ENCODE measurements around the gene SCNN1G. TPM values are rescaled to one million over a fixed set of nuclear protein-coding genes. Genes with fewer than 3 reads are reported as not detected.
A peak's percentile ranks its signal among the peaks of the same experiment; 100 is the strongest.

SCNN1G gene
- total and polyA plus RNA-seq, 2 of the 13 experiments (the other 11 are each of a cell fraction or from before 2014, with no cell fraction given) = not detected

DNA sequence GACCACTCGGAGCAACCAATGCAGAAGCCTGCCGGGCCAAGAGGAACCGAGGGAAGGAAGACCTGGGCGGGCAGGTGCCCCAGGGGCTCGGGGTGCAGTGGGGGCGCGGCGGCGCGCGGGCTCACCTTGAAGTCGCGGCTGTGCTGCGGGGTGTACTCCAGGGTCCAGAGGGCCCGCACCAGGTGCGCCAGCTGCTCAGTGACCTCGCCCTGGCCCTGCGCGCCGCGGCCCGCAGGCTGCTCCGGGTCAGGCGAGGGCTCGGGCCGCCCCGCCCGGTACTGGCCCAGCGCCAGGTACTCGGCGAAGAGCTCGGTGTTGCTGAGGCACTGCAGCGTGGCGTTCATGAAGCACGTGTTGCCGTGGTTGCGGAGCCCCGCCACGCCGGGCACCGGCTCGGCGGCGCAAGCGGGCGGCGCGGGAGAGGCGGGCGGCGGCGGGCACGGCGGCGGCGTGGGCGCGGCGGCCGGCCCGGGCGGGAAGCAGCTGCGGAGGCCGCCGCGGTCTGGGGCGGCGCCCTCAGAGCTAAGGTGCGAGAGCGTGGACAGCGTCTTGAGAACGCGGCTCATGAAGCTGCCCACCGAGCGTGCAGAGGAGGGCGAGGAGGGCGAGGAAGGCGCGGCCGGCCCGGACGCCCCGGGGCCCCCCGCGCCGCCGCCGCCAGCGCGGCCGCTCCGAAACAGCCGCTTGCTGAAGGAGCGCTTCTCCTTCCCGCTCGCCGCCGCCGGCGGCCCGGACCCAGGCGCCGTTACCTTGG is 33.9 kb upstream of the SCNN1G start (continued):
- TF ChIP-seq KDM5A (IDR thresholded peaks at IDR 0.05; ENCODE audit: borderline replicate concordance, low read length) = peak; percentile 56; the same call in 1 of the 2 replicates
- TF ChIP-seq FOXO1 (CRISPR knock-in tag; IDR thresholded peaks at IDR 0.05) = peak; percentile 59; the same call in 1 of the 2 replicates
- 0 out of 2 replicates have a peak, but pooled peaks have one; percentile 20 for TF ChIP-seq MIER3 (CRISPR knock-in tag; IDR thresholded peaks at IDR 0.05; ENCODE audit: borderline replicate concordance)
- no peak for TF ChIP-seq JUNB (CRISPR knock-in tag; IDR thresholded peaks at IDR 0.05; ENCODE audit: borderline replicate concordance)
- TF ChIP-seq, protein P1, sequence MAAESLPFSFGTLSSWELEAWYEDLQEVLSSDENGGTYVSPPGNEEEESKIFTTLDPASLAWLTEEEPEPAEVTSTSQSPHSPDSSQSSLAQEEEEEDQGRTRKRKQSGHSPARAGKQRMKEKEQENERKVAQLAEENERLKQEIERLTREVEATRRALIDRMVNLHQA (CRISPR knock-in tag; IDR thresholded peaks at IDR 0.05) = no peak
- TF ChIP-seq JUND (CRISPR knock-in tag; IDR thresholded peaks at IDR 0.05) = peak; percentile 42; the same call in 1 of the 2 replicates
- 0 out of 2 replicates have a peak, but pooled peaks have one; percentile 79 for TF ChIP-seq THYN1 (CRISPR knock-in tag; IDR thresholded peaks at IDR 0.05; ENCODE audit: borderline replicate concordance, low read depth)
- TF ChIP-seq ELF1 (CRISPR knock-in tag; IDR thresholded peaks at IDR 0.05) = no peak
- no peak for TF ChIP-seq ZNF510 (CRISPR knock-in tag; IDR thresholded peaks at IDR 0.05; ENCODE audit: low read depth)
- TF ChIP-seq ZNF567 (CRISPR knock-in tag; IDR thresholded peaks at IDR 0.05; ENCODE audit: borderline replicate concordance) = 0 out of 2 replicates have a peak, but pooled peaks have one; percentile 56
- TF ChIP-seq CBX1 (IDR thresholded peaks at IDR 0.05; ENCODE audit: low read depth) = peak; percentile 59
- peak; percentile 83 for TF ChIP-seq KLF12 (CRISPR knock-in tag; IDR thresholded peaks at IDR 0.05; ENCODE audit: borderline replicate concordance)
- TF ChIP-seq ZNF317 (CRISPR knock-in tag; IDR thresholded peaks at IDR 0.05) = no peak
- no peak for TF ChIP-seq NPAS2 (CRISPR knock-in tag; IDR thresholded peaks at IDR 0.05; ENCODE audit: borderline replicate concordance)
- TF ChIP-seq, protein P2, sequence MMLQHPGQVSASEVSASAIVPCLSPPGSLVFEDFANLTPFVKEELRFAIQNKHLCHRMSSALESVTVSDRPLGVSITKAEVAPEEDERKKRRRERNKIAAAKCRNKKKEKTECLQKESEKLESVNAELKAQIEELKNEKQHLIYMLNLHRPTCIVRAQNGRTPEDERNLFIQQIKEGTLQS (CRISPR knock-in tag; IDR thresholded peaks at IDR 0.05) = peak; percentile 59; the same call in 1 of the 2 replicates
- TF ChIP-seq, protein P3, sequence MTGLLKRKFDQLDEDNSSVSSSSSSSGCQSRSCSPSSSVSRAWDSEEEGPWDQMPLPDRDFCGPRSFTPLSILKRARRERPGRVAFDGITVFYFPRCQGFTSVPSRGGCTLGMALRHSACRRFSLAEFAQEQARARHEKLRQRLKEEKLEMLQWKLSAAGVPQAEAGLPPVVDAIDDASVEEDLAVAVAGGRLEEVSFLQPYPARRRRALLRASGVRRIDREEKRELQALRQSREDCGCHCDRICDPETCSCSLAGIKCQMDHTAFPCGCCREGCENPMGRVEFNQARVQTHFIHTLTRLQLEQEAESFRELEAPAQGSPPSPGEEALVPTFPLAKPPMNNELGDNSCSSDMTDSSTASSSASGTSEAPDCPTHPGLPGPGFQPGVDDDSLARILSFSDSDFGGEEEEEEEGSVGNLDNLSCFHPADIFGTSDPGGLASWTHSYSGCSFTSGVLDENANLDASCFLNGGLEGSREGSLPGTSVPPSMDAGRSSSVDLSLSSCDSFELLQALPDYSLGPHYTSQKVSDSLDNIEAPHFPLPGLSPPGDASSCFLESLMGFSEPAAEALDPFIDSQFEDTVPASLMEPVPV (CRISPR knock-in tag; IDR thresholded peaks at IDR 0.05) = peak; percentile 81; the same call in 1 of the 2 replicates
- TF ChIP-seq GABPA (IDR thresholded peaks at IDR 0.05; ENCODE audit: low read depth, low read length) = no peak
- no peak for TF ChIP-seq GABPA (CRISPR knock-in tag; IDR thresholded peaks at IDR 0.05; ENCODE audit: low read depth)
- TF ChIP-seq, protein P4, sequence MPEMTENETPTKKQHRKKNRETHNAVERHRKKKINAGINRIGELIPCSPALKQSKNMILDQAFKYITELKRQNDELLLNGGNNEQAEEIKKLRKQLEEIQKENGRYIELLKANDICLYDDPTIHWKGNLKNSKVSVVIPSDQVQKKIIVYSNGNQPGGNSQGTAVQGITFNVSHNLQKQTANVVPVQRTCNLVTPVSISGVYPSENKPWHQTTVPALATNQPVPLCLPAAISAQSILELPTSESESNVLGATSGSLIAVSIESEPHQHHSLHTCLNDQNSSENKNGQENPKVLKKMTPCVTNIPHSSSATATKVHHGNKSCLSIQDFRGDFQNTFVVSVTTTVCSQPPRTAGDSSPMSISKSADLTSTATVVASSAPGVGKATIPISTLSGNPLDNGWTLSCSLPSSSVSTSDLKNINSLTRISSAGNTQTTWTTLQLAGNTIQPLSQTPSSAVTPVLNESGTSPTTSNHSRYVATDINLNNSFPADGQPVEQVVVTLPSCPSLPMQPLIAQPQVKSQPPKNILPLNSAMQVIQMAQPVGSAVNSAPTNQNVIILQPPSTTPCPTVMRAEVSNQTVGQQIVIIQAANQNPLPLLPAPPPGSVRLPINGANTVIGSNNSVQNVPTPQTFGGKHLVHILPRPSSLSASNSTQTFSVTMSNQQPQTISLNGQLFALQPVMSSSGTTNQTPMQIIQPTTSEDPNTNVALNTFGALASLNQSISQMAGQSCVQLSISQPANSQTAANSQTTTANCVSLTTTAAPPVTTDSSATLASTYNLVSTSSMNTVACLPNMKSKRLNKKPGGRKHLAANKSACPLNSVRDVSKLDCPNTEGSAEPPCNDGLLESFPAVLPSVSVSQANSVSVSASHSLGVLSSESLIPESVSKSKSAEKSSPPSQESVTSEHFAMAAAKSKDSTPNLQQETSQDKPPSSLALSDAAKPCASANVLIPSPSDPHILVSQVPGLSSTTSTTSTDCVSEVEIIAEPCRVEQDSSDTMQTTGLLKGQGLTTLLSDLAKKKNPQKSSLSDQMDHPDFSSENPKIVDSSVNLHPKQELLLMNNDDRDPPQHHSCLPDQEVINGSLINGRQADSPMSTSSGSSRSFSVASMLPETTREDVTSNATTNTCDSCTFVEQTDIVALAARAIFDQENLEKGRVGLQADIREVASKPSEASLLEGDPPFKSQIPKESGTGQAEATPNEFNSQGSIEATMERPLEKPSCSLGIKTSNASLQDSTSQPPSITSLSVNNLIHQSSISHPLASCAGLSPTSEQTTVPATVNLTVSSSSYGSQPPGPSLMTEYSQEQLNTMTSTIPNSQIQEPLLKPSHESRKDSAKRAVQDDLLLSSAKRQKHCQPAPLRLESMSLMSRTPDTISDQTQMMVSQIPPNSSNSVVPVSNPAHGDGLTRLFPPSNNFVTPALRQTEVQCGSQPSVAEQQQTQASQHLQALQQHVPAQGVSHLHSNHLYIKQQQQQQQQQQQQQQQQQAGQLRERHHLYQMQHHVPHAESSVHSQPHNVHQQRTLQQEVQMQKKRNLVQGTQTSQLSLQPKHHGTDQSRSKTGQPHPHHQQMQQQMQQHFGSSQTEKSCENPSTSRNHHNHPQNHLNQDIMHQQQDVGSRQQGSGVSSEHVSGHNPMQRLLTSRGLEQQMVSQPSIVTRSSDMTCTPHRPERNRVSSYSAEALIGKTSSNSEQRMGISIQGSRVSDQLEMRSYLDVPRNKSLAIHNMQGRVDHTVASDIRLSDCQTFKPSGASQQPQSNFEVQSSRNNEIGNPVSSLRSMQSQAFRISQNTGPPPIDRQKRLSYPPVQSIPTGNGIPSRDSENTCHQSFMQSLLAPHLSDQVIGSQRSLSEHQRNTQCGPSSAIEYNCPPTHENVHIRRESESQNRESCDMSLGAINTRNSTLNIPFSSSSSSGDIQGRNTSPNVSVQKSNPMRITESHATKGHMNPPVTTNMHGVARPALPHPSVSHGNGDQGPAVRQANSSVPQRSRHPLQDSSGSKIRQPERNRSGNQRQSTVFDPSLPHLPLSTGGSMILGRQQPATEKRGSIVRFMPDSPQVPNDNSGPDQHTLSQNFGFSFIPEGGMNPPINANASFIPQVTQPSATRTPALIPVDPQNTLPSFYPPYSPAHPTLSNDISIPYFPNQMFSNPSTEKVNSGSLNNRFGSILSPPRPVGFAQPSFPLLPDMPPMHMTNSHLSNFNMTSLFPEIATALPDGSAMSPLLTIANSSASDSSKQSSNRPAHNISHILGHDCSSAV (CRISPR knock-in tag; IDR thresholded peaks at IDR 0.05; ENCODE audit: borderline replicate concordance) = no peak

Data from HepG2 (cell line).